Right lobe of liver (tissue), 6 donors: ENCODE results near the gene GNAT1. TPM values are rescaled to one million over a fixed set of nuclear protein-coding genes. Genes with fewer than 3 reads are reported as not detected.

Experiments used
- ATAC-seq, 4 donors: fragments of 200-7000 bp; cut with Tn5 transposase; one replicate each; pipeline ENCODE4 v1.9.1; 2020; ENCODE audit warnings: mild to moderate bottlenecking in 4 of 4, moderate library complexity in 4 of 4
- DNase-seq, 3 donors: peaks; one replicate each; pipeline ENCODE4 v3.0.0-alpha.2; 2020
- H3K27ac ChIP-seq, 3 donors: fragments of 200-600 bp; one replicate each; pipeline ENCODE4 v1.8.0; 2022
- H3K27me3 ChIP-seq, 2 donors: fragments of 200-600 bp; one replicate each; pipeline ENCODE4 v1.8.0; 2022
- H3K36me3 ChIP-seq, 4 donors: fragments of 200-600 bp; sonication (generic) in 1 of 4; one replicate each; pipeline versions ENCODE4 v1.5.1 to v1.8.0; 2017 to 2022; ENCODE audit warnings: control low read depth in 1 of 4
- H3K4me1 ChIP-seq, 4 donors: fragments of 200-600 bp; sonication (generic) in 1 of 4; one replicate each; pipeline versions ENCODE4 v1.5.1 to v1.8.0; 2017 to 2022; ENCODE audit warnings: control low read depth in 1 of 4
- H3K4me3 ChIP-seq, 3 donors: fragments of 200-600 bp; one replicate each; pipeline ENCODE4 v1.8.0; 2022
- H3K9me3 ChIP-seq, 4 donors: fragments of 200-600 bp; sonication (generic) in 1 of 4; one replicate each; pipeline versions ENCODE4 v1.5.1 to v1.8.0; 2017 to 2022; ENCODE audit warnings: control low read depth in 1 of 4
- POLR2A ChIP-seq: fragments of 450-650 bp; IDR thresholded peaks from one replicate; pipeline ENCODE4 v1.6.1; 2017; ENCODE audit warnings: antibody characterized with exemption, mild to moderate bottlenecking
- WGBS: methylation state at CpG from one replicate; pipeline ENCODE4 v1.1.6; 2018; ENCODE audit warnings: low coverage, low lambda C conversion rate; ENCODE audit not compliant: insufficient coverage; ENCODE audit errors: missing lambda C conversion rate; 5-methylcytosine and 5-hydroxymethylcytosine counted together
- intact Hi-C, 2 donors: fragments of 100-400 bp; cut with DNase I; formaldehyde crosslinking; loops; one replicate each; pipeline versions ENCODE4 v1.11.2 to v1.14.1; 2022
- total RNA-seq, 6 experiments: library from RNA; depleted of rRNA in 2 of 6; stranded (reverse); fragments of >200 nt in 2 of 6; fragmentation: NEBNext Ultra II Directional in 3 of 6; extraction: Animal tissue kit (Norgen Biotek cat#: 25700) in 3 of 6; gene quantifications; one replicate each; pipeline versions ENCODE4 v1.1.0 to v1.2.4, GENCODE V29; 2016 to 2023
- TF ChIP-seq, protein P1 (sequence below), 4 donors: fragments of 200-600 bp in 3 of 4; fragments of 450-650 bp in 1 of 4; IDR thresholded peaks; one replicate each; pipeline versions ENCODE4 v1.5.1 to v1.8.0; 2016 to 2022; ENCODE audit warnings: antibody characterized with exemption in 4 of 4, mild to moderate bottlenecking in 2 of 4
- donor health status: DM: no; HTN: yes; CAD: no.
- donor health status: DM: no; HTN: no; CAD: no.
- donor health status: DM: no; HTN: no; CAD: no.
- donor health status: DM: no; HTN: yes; CAD: no.
- donor health status: DM: no; HTN: yes; CAD: no.

GNAT1 gene
- total RNA-seq, 6 experiments from 2014 or later = 0.07 TPM; not detected in 5

- peak; percentile 15 to 46 (median 30) for ATAC-seq
- intact Hi-C loops = no loop called here
- H3K4me3 ChIP-seq = peak overlapping the region; percentile 77 to 95 (median 94)
Measured at GRCh38 chr3:50237754-50238548, 46.5 kb downstream of the GNAT1 start.

GRCh38 chr3:50238549-50239026 is 47.2 kb downstream of the GNAT1 start:
- 20% methylated on average over 1 of the region's 7 CpGs for WGBS
- peak; percentile 5 for TF ChIP-seq POLR2A
- TF ChIP-seq, protein P1, sequence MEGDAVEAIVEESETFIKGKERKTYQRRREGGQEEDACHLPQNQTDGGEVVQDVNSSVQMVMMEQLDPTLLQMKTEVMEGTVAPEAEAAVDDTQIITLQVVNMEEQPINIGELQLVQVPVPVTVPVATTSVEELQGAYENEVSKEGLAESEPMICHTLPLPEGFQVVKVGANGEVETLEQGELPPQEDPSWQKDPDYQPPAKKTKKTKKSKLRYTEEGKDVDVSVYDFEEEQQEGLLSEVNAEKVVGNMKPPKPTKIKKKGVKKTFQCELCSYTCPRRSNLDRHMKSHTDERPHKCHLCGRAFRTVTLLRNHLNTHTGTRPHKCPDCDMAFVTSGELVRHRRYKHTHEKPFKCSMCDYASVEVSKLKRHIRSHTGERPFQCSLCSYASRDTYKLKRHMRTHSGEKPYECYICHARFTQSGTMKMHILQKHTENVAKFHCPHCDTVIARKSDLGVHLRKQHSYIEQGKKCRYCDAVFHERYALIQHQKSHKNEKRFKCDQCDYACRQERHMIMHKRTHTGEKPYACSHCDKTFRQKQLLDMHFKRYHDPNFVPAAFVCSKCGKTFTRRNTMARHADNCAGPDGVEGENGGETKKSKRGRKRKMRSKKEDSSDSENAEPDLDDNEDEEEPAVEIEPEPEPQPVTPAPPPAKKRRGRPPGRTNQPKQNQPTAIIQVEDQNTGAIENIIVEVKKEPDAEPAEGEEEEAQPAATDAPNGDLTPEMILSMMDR (IDR thresholded peaks at IDR 0.05) = no peak
- ATAC-seq = peak; percentile 55 to 67 (median 60)
- peak; percentile 95 to 99 (median 98) for DNase-seq
- Histone ChIP-seq H3K4me3 (peak overlapping the region; percentile 77 to 95 (median 94)), H3K27me3 (no peaks in the 10 kb centered on the region), H3K27ac (peak overlapping the region; percentile 87 to 94 (median 93)), H3K36me3 (peaks cover 0 to 9% (median 0%) of the 10 kb centered on the region in 4 donors), H3K9me3 (no peaks in the 10 kb centered on the region), H3K4me1 (peaks cover 0 to 62% (median 28%) of the 10 kb centered on the region in 4 donors)
- intact Hi-C loops = no loop called here

More at GRCh38 chr3:50237754-50238548, 46.5 kb downstream of the GNAT1 start:
- DNase-seq = peak; percentile 88 to 90 (median 89)
- Histone ChIP-seq H3K4me1 (peaks cover 0 to 58% (median 27%) of the 10 kb centered on the region in 4 donors), H3K36me3 (peaks cover 0 to 9% (median 0%) of the 10 kb centered on the region in 4 donors), H3K27me3 (no peaks in the 10 kb centered on the region), H3K27ac (peak overlapping the region; percentile 87 to 94 (median 93)), H3K9me3 (no peaks in the 10 kb centered on the region)
- 0% methylated on average over 3 of the region's 31 CpGs for WGBS
- TF ChIP-seq, protein P1 (IDR thresholded peaks at IDR 0.05) = no peak
- TF ChIP-seq POLR2A = peak; percentile 81

- Histone ChIP-seq H3K9me3 (no peaks in the 10 kb centered on the region), H3K36me3 (peaks cover 0 to 9% (median 0%) of the 10 kb centered on the region in 4 donors), H3K4me1 (peaks cover 0 to 71% (median 28%) of the 10 kb centered on the region in 4 donors), H3K27me3 (no peaks in the 10 kb centered on the region), H3K4me3 (no peak overlapping the region), H3K27ac (peak overlapping the region; percentile 8 to 87 (median 67))
- no peak for DNase-seq
- WGBS = 72% methylated on average over 3 of the region's 4 CpGs
- intact Hi-C loops = no loop called here
- TF ChIP-seq, protein P1 (IDR thresholded peaks at IDR 0.05) = no peak
- no peak for TF ChIP-seq POLR2A
- ATAC-seq = no peak
Measured at GRCh38 chr3:50239649-50240048, 48.2 kb downstream of the GNAT1 start.

GRCh38 chr3:50241163-50241562 is 49.8 kb downstream of the GNAT1 start:
- Histone ChIP-seq H3K27ac (peak overlapping the region; percentile 40 to 93 (median 67)), H3K4me1 (peaks cover 0 to 82% (median 29%) of the 10 kb centered on the region in 4 donors), H3K27me3 (no peaks in the 10 kb centered on the region), H3K4me3 (no peak overlapping the region), H3K9me3 (no peaks in the 10 kb centered on the region), H3K36me3 (peaks cover 0 to 9% (median 0%) of the 10 kb centered on the region in 4 donors)
- WGBS = 60% methylated on average over 1 of the region's 4 CpGs
- DNase-seq (no peak), ATAC-seq (no peak)
- intact Hi-C loops = no loop called here
- no peak for TF ChIP-seq POLR2A
- TF ChIP-seq, protein P1 (IDR thresholded peaks at IDR 0.05) = no peak
